A673 (cell line): Measurements from ENCODE around the gene OR1I1. TPM values are rescaled to one million over a fixed set of nuclear protein-coding genes. Genes with fewer than 3 reads are reported as not detected.
"Not testable (repeated sequence)": the region's sequence is repeated elsewhere in the genome, so short reads cannot be mapped to it uniquely, and the experiment has no call there.

Experiments
- BruUV-seq: library from RNA; stranded (reverse); fragments of 400-500 nt; replicated peaks from 2 replicates; lab custom pipeline; 2021; lab: Mats Ljungman, UMichigan
- CTCF ChIA-PET: fragments of 300-600 bp; sonication (Branson Sonifier 250); formaldehyde crosslinking; loops from one replicate; lab custom pipeline; 2022; ENCODE audit warnings: antibody characterized with exemption; lab: Charles Lee
- POLR2A ChIA-PET: fragments of 300-600 bp; sonication (Branson Sonifier 250); formaldehyde crosslinking; loops from one replicate; lab custom pipeline; 2022; ENCODE audit warnings: antibody characterized with exemption; ENCODE audit not compliant: low non-redundant PET; lab: Charles Lee
- DNase-seq: peaks from one replicate; pipeline ENCODE4 v3.0.0-alpha.2; 2015; ENCODE audit warnings: low spot score
- H3K27ac ChIP-seq: fragments of 200-600 bp; sonication (generic); 2 replicates; pipeline ENCODE4 v1.5.1; 2016; ENCODE audit warnings: mixed run types, low read depth, mild to moderate bottlenecking, mixed read lengths, antibody characterized with exemption, low read length; ENCODE audit not compliant: poor library complexity, severe bottlenecking
- H3K27me3 ChIP-seq: fragments of 200-600 bp; sonication (generic); replicated peaks from 2 replicates; pipeline ENCODE4 v1.6.1; 2017; ENCODE audit warnings: mixed run types, low read depth, mild to moderate bottlenecking, mixed read lengths, antibody characterized with exemption, low read length; ENCODE audit not compliant: insufficient read depth, poor library complexity
- H3K36me3 ChIP-seq: fragments of 200-600 bp; sonication (generic); 2 replicates; pipeline ENCODE4 v1.6.1; 2016; ENCODE audit warnings: mixed run types, mild to moderate bottlenecking, mixed read lengths, antibody characterized with exemption, low read length; ENCODE audit not compliant: insufficient read depth, poor library complexity, severe bottlenecking
- H3K4me1 ChIP-seq: fragments of 200-600 bp; sonication (generic); 2 replicates; pipeline ENCODE4 v1.6.1; 2017; ENCODE audit warnings: mixed run types, mild to moderate bottlenecking, mixed read lengths, antibody characterized with exemption, low read length; ENCODE audit not compliant: insufficient read depth, poor library complexity, severe bottlenecking
- H3K4me3 ChIP-seq: fragments of 200-600 bp; sonication (generic); 2 replicates; pipeline ENCODE4 v1.5.1; 2016; ENCODE audit warnings: low read depth, mixed run types, mild to moderate bottlenecking, mixed read lengths, low read length; ENCODE audit not compliant: poor library complexity, severe bottlenecking
- H3K9me3 ChIP-seq: fragments of 200-600 bp; sonication (generic); 2 replicates; pipeline ENCODE4 v1.6.1; 2016; ENCODE audit warnings: mixed run types, low read depth, mild to moderate bottlenecking, mixed read lengths, antibody characterized with exemption, low read length; ENCODE audit not compliant: poor library complexity, severe bottlenecking
- EZH2 ChIP-seq: fragments of 200-600 bp; sonication (generic); IDR thresholded peaks from 2 replicates; pipeline ENCODE4 v1.6.1; 2017; ENCODE audit warnings: borderline replicate concordance, low read depth, mild to moderate bottlenecking, mixed read lengths, antibody characterized with exemption, low read length; ENCODE audit not compliant: poor library complexity, severe bottlenecking
- intact Hi-C: fragments of 100-400 bp; cut with micrococcal nuclease; formaldehyde crosslinking; loops from one replicate; pipeline ENCODE4 v1.10.0; 2022; ENCODE audit not compliant: unreplicated experiment
- total RNA-seq: library from RNA; stranded (reverse); gene quantifications from 2 replicates; pipeline ENCODE4 v1.2.3, GENCODE V29; 2021
- TF ChIP-seq, protein P1 (sequence below): fragments of 300-800, 200-600 bp; sonication (generic); conservative IDR thresholded peaks from 2 replicates; pipeline ENCODE4 v1.5.1; 2017; ENCODE audit warnings: low read depth, mild to moderate bottlenecking, antibody characterized with exemption, low read length, moderate library complexity, mixed read lengths

The OR1I1 gene
- total RNA-seq, 1 experiment from 2014 or later: not detected

DNA sequence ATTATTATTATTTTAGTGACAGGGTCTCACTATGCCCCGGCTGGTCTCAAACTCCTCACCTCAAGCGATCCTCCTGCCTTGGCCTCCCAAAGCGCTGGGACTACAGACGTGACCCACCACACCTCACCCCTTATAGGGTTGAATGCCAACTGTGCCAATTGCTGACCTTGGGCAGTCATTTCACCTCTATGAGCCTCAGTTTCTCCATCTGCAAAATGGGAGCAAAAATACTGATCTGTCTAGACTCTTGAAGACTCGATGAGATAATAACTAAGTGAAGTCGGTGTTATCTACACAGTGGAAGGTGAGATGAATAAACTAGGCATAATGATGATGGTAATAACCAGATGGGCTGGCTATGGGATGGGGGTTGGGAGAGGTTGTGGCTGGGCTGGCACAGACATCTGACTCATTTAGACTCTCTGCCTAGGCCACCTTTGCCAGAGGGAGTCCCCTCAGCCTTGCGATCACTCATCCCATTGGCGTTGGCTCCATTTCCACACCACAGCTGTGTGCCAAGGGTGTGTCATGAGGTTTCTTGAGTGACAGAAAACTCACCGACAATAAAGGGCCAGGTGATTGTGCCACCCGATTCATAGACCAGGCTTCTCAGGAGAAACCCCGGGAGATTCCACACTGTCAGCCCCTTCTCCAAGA lies 33.0 kb upstream of the OR1I1 start, which contains the start of gene CASP14:
CASP14 (plus strand) TSS at position 596 of the 657 bp plus-strand sequence. CDS start 2,772 bp downstream, outside the sequence.
- H3K27ac ChIP-seq: no peak within 1 kb of the TSS
- no peaks in the 10 kb centered on the region for H3K4me1 ChIP-seq
- CTCF ChIA-PET: interaction anchor here (0.7 kb wide), 1 partner anchor 43 kb away, joined by 5 read pairs; no protein-coding TSS in a partner anchor
- H3K36me3 ChIP-seq: no peaks in the 10 kb centered on the region
- POLR2A ChIA-PET: no interaction called here
- intact Hi-C loops: no loop called here
- TF ChIP-seq, protein P1, sequence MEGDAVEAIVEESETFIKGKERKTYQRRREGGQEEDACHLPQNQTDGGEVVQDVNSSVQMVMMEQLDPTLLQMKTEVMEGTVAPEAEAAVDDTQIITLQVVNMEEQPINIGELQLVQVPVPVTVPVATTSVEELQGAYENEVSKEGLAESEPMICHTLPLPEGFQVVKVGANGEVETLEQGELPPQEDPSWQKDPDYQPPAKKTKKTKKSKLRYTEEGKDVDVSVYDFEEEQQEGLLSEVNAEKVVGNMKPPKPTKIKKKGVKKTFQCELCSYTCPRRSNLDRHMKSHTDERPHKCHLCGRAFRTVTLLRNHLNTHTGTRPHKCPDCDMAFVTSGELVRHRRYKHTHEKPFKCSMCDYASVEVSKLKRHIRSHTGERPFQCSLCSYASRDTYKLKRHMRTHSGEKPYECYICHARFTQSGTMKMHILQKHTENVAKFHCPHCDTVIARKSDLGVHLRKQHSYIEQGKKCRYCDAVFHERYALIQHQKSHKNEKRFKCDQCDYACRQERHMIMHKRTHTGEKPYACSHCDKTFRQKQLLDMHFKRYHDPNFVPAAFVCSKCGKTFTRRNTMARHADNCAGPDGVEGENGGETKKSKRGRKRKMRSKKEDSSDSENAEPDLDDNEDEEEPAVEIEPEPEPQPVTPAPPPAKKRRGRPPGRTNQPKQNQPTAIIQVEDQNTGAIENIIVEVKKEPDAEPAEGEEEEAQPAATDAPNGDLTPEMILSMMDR: no peak
- no peak for TF ChIP-seq EZH2
- BruUV-seq: no TSS peak
- H3K9me3 ChIP-seq: no peaks in the 10 kb centered on the region
- H3K4me3 ChIP-seq: no peak within 1 kb of the TSS
- no peak for DNase-seq
- no peaks in the 10 kb centered on the region for H3K27me3 ChIP-seq

DNA sequence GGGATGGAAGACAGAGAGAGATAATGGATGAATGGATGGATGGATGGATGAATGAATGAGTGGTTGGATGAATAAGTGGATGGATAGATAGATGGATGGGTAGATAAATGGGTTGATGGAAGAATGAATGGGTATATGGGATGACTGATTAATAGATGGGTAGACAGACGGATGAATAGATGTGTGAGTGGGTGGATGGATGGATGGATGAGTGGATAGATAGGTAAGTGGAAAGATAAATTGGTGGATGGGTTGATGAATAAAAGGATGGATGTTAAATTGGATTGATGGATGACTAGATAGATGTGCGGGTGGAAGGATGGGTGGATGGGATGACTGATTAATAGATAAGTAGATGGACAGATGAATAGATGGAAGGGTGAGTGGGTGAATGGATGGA lies 31.4 kb upstream of the OR1I1 start:
- Histone ChIP-seq H3K27me3 (peaks cover 6% of the 10 kb centered on the region), H3K4me1 (no peaks in the 10 kb centered on the region), H3K27ac (no peak overlapping the region), H3K36me3 (no peaks in the 10 kb centered on the region), H3K9me3 (no peaks in the 10 kb centered on the region), H3K4me3 (no peak overlapping the region)
- CTCF ChIA-PET: no interaction called here
- no peak for DNase-seq
- BruUV-seq: no TSS peak
- POLR2A ChIA-PET: no interaction called here
- intact Hi-C loops: no loop called here
- TF ChIP-seq, protein P1: no peak
- TF ChIP-seq EZH2: no peak

DNA sequence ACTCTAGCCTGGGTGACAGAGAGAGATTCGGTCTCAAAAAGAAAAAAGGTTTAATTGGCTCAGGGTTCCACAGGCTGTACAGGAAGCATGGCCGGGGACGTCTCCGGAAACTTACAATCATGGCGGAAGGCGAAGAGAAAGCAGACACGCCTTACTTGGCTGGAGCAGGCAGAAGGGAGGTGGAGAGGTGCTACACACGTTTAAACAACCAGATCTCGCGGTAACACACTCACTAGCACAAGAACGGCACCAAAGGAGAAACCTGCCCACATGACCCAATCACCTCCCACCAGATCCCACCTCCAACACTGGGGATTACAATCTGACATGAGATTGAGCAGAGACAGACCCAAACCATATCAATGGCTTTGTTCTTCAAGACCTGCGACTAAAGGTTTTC lies 20.0 kb upstream of the OR1I1 start:
- no peak for TF ChIP-seq EZH2
- TF ChIP-seq, protein P1: no peak
- intact Hi-C loops: no loop called here
- no TSS peak for BruUV-seq
- H3K9me3 ChIP-seq: no peaks in the 10 kb centered on the region
- ChIA-PET POLR2A (no interaction called here), CTCF (no interaction called here)
- DNase-seq: no peak
- H3K4me3 ChIP-seq: no peak overlapping the region
- H3K27me3 ChIP-seq: peaks cover 46% of the 10 kb centered on the region
- no peaks in the 10 kb centered on the region for H3K36me3 ChIP-seq
- H3K4me1 ChIP-seq: no peaks in the 10 kb centered on the region
- no peak overlapping the region for H3K27ac ChIP-seq

DNA sequence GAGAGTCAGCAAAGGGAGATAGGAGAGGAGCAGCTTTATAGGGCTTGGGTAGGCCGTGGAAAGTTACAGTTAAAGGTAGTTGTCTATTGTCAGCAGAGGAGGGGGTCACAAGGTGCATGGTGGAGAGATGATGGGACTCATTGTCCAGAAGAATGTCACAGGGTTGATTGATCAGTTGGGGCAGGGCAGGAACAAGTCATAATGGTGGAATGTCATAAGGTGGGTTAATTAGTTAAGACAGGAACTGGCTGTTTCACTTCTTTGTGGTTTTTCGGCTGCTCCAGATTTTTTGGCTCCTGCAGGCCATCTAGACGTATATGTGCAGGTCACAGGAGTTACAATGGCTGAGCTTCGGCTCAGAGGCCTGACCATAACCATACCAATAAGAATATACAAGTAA lies 11.6 kb upstream of the OR1I1 start:
- H3K27me3 ChIP-seq: peaks cover 17% of the 10 kb centered on the region
- H3K36me3 ChIP-seq, DNase-seq, CTCF ChIA-PET, POLR2A ChIA-PET, H3K4me1 ChIP-seq, H3K4me3 ChIP-seq, H3K9me3 ChIP-seq, intact Hi-C loops, H3K27ac ChIP-seq, BruUV-seq: not testable (repeated sequence)
